CD4-positive, CD25-positive, alpha-beta regulatory T cell (primary cell): ENCODE results near the gene METTL1. TPM values are rescaled to one million over a fixed set of nuclear protein-coding genes. Genes with fewer than 3 reads are reported as not detected.

Source experiments
- polyA plus RNA-seq, 4 donors: library from polyadenylated mRNA; unstranded; fragments of 300-500 nt; fragmentation: Illumina TruSeq; gene quantifications; one replicate each; pipeline ENCODE4 v1.2.3, GENCODE V29; 2021
- total RNA-seq: library from RNA; stranded (reverse); gene quantifications from one replicate; pipeline ENCODE4 v1.2.3, GENCODE V29; 2022

The METTL1 gene
- total and polyA plus RNA-seq, 5 donors from 2014 or later = 3.5 to 10.8 (median 7.1) TPM

Other genes with a start within 250 kb of the METTL1 start
- gene MBD6, start 249.3 kb downstream of the METTL1 start, total RNA-seq = 104 TPM
- gene MBD6, start 249.3 kb downstream of the METTL1 start, polyA plus RNA-seq = 1 to 10 TPM; 1.8 to 3.0 (median 2.3) TPM
- gene DCTN2, start 224.9 kb downstream of the METTL1 start, total RNA-seq = 74.9 TPM
- 10 to 100 TPM; 75.1 to 91.6 (median 78.9) TPM for gene DCTN2, start 224.9 kb downstream of the METTL1 start, polyA plus RNA-seq
- gene KIF5A, start 222.1 kb downstream of the METTL1 start, total RNA-seq = 0.72 TPM
- gene KIF5A, start 222.1 kb downstream of the METTL1 start, polyA plus RNA-seq = under 1 TPM in 2 of 4 donors, not detected in 2; 0.05 to 0.06 TPM
- gene PIP4K2C, start 180.9 kb downstream of the METTL1 start, total RNA-seq = 35.8 TPM
- 10 to 100 TPM; 24.6 to 38.6 (median 30.2) TPM for gene PIP4K2C, start 180.9 kb downstream of the METTL1 start, polyA plus RNA-seq
- gene DTX3, start 167.3 kb downstream of the METTL1 start, total RNA-seq = 31.2 TPM
- 1 to 10 TPM; 3.4 to 7.4 (median 5.1) TPM for gene DTX3, start 167.3 kb downstream of the METTL1 start, polyA plus RNA-seq
- gene ARHGEF25, start 160.7 kb downstream of the METTL1 start, total RNA-seq = 0.64 TPM
- not detected for gene ARHGEF25, start 160.7 kb downstream of the METTL1 start, polyA plus RNA-seq
- gene B4GALNT1, start 138.9 kb downstream of the METTL1 start, total RNA-seq = not detected
- not detected for gene B4GALNT1, start 138.9 kb downstream of the METTL1 start, polyA plus RNA-seq
- 151 TPM for gene OS9, start 78.0 kb downstream of the METTL1 start, total RNA-seq
- 10 to 100 TPM; 59.2 to 72.4 (median 63.1) TPM for gene OS9, start 78.0 kb downstream of the METTL1 start, polyA plus RNA-seq
- gene AGAP2, start 33.4 kb downstream of the METTL1 start, total RNA-seq = 60.3 TPM
- gene AGAP2, start 33.4 kb downstream of the METTL1 start, polyA plus RNA-seq = 1 to 10 TPM; 4.4 to 7.7 (median 5.6) TPM
- 8.7 TPM for gene TSPAN31, start 27.1 kb downstream of the METTL1 start, total RNA-seq
- gene TSPAN31, start 27.1 kb downstream of the METTL1 start, polyA plus RNA-seq = 10 to 100 TPM; 38.4 to 48.9 (median 39.6) TPM
- 17.5 TPM for gene CDK4, start 19.8 kb downstream of the METTL1 start, total RNA-seq
- 10 to 100 TPM; 62.2 to 90.3 (median 69.7) TPM for gene CDK4, start 19.8 kb downstream of the METTL1 start, polyA plus RNA-seq
- 35.4 TPM for gene MARCHF9, start 17.0 kb downstream of the METTL1 start, total RNA-seq
- 1 to 10 TPM; 2.2 to 4.5 (median 3.8) TPM for gene MARCHF9, start 17.0 kb downstream of the METTL1 start, polyA plus RNA-seq
- gene CYP27B1, start 5.0 kb downstream of the METTL1 start, total RNA-seq = not detected
- gene CYP27B1, start 5.0 kb downstream of the METTL1 start, polyA plus RNA-seq = under 1 TPM in 2 of 4 donors, not detected in 2; 0.14 to 0.26 TPM
- gene EEF1AKMT3, start 509 bp upstream of the METTL1 start, total RNA-seq = 3.7 TPM
- gene EEF1AKMT3, start 509 bp upstream of the METTL1 start, polyA plus RNA-seq = 1 to 10 TPM; 1.8 to 7.6 (median 2.5) TPM
- 22.8 TPM for gene TSFM, start 10.7 kb upstream of the METTL1 start, total RNA-seq
- gene TSFM, start 10.7 kb upstream of the METTL1 start, polyA plus RNA-seq = 10 to 100 TPM; 33.4 to 50.4 (median 40.6) TPM
- 2.0 TPM for gene AVIL, start 46.6 kb upstream of the METTL1 start, total RNA-seq
- under 1 TPM; 0.15 to 0.25 (median 0.19) TPM for gene AVIL, start 46.6 kb upstream of the METTL1 start, polyA plus RNA-seq
- gene CTDSP2, start 74.6 kb upstream of the METTL1 start, total RNA-seq = 121 TPM
- 10 to 100 TPM; 45.7 to 54.4 (median 52.5) TPM for gene CTDSP2, start 74.6 kb upstream of the METTL1 start, polyA plus RNA-seq
- gene ATP23, start 169.5 kb upstream of the METTL1 start, total RNA-seq = 4.8 TPM
- 10 to 100 TPM; 16.2 to 40.7 (median 26.1) TPM for gene ATP23, start 169.5 kb upstream of the METTL1 start, polyA plus RNA-seq